Peyer's patch (tissue), 4 donors: Measurements from ENCODE around the gene PAK4. TPM values are rescaled to one million over a fixed set of nuclear protein-coding genes. Genes with fewer than 3 reads are reported as not detected.
A peak's percentile ranks its signal among the peaks of the same experiment; 100 is the strongest.

Experiments
- DNase-seq, 3 donors: peaks; one replicate each; pipeline ENCODE4 v3.0.0-alpha.2; 2017 to 2019
- H3K27ac ChIP-seq, 4 donors: fragments of 200-600 bp; sonication (generic); one replicate each; pipeline ENCODE4 v1.5.1; 2016 to 2019
- H3K27me3 ChIP-seq, 2 donors: fragments of 200-600 bp; sonication (generic); one replicate each; pipeline ENCODE4 v1.5.1; 2019
- H3K36me3 ChIP-seq, 3 donors: fragments of 200-600 bp; sonication (generic); one replicate each; pipeline ENCODE4 v1.5.1; 2016 to 2019
- H3K4me1 ChIP-seq, 4 donors: fragments of 200-600 bp; sonication (generic); one replicate each; pipeline ENCODE4 v1.5.1; 2016 to 2019
- H3K4me3 ChIP-seq, 4 donors: fragments of 200-600 bp; sonication (generic); 1 replicate in 3 of 4; 2 replicates in 1 of 4; pipeline ENCODE4 v1.5.1; 2016 to 2019; ENCODE audit warnings: mild to moderate bottlenecking in 1 of 4
- H3K9me3 ChIP-seq, 4 donors: fragments of 200-600 bp; sonication (generic); one replicate each; pipeline ENCODE4 v1.5.1; 2016 to 2019; ENCODE audit warnings: mild to moderate bottlenecking in 1 of 4
- CTCF ChIP-seq, 6 experiments: fragments of 450-650 bp in 4 of 6; fragments of 200-600 bp in 2 of 6; sonication (generic) in 1 of 6; IDR thresholded peaks; one replicate each; pipeline ENCODE4 v1.5.1; 2017 to 2019; ENCODE audit warnings: antibody characterized with exemption in 6 of 6, mild to moderate bottlenecking in 3 of 6, moderate library complexity in 1 of 6
- POLR2A ChIP-seq, 2 donors: fragments of 450-650 bp; IDR thresholded peaks; one replicate each; pipeline ENCODE4 v1.5.1; 2017; ENCODE audit warnings: antibody characterized with exemption in 2 of 2, mild to moderate bottlenecking in 2 of 2, moderate library complexity in 2 of 2
- total RNA-seq, 4 donors: library from RNA; depleted of rRNA; stranded (reverse); fragments of >200 nt; gene quantifications; one replicate each; pipeline ENCODE4 v1.1.0, GENCODE V29; 2016

The PAK4 gene
- total RNA-seq, 4 donors from 2014 or later: 24.8 to 73.0 (median 45.7) TPM

- H3K27ac ChIP-seq: no peak overlapping the region
- TF ChIP-seq CTCF (IDR thresholded peaks at IDR 0.05) (no peak), POLR2A (IDR thresholded peaks at IDR 0.05) (no peak)
- DNase-seq: no peak
- no peaks in the 10 kb centered on the region for H3K27me3 ChIP-seq
- H3K4me3 ChIP-seq: no peak overlapping the region
- H3K9me3 ChIP-seq: no peaks in the 10 kb centered on the region
- H3K36me3 ChIP-seq: no peaks in the 10 kb centered on the region
- H3K4me1 ChIP-seq: no peaks in the 10 kb centered on the region
These were observed 19.4 kb upstream of the PAK4 start for GRCh38 chr19:39106194-39106593.

- no peaks in the 10 kb centered on the region for H3K9me3 ChIP-seq
- H3K4me3 ChIP-seq: no peak overlapping the region
- H3K27me3 ChIP-seq: no peaks in the 10 kb centered on the region
- H3K27ac ChIP-seq: no peak overlapping the region
- DNase-seq: no peak
- no peaks in the 10 kb centered on the region for H3K36me3 ChIP-seq
- no peaks in the 10 kb centered on the region for H3K4me1 ChIP-seq
- no peak for TF ChIP-seq POLR2A (IDR thresholded peaks at IDR 0.05)
- TF ChIP-seq CTCF (IDR thresholded peaks at IDR 0.05): no peak
These were observed 15.9 kb upstream of the PAK4 start for GRCh38 chr19:39109641-39110040.

- H3K36me3 ChIP-seq: no peaks in the 10 kb centered on the region
- no peaks in the 10 kb centered on the region for H3K27me3 ChIP-seq
- DNase-seq: peak; percentile 64 to 89 (median 72)
- TF ChIP-seq POLR2A (IDR thresholded peaks at IDR 0.05): no peak
- TF ChIP-seq CTCF (IDR thresholded peaks at IDR 0.05): peak; percentile 51 to 83 (median 75)
- no peak overlapping the region for H3K4me3 ChIP-seq
- no peaks in the 10 kb centered on the region for H3K4me1 ChIP-seq
- H3K9me3 ChIP-seq: no peaks in the 10 kb centered on the region
- no peak overlapping the region for H3K27ac ChIP-seq
These were observed 15.2 kb upstream of the PAK4 start for GRCh38 chr19:39110263-39110967.

GRCh38 chr19:39111593-39112199, 13.9 kb upstream of the PAK4 start:
- Histone ChIP-seq H3K4me1 (no peaks in the 10 kb centered on the region), H3K27me3 (no peaks in the 10 kb centered on the region), H3K27ac (peak overlapping the region in 1 of 4 donors; percentile 2), H3K9me3 (no peaks in the 10 kb centered on the region), H3K36me3 (no peaks in the 10 kb centered on the region), H3K4me3 (no peak overlapping the region)
- DNase-seq: no peak
- TF ChIP-seq POLR2A (IDR thresholded peaks at IDR 0.05) (no peak), CTCF (IDR thresholded peaks at IDR 0.05) (no peak)

GRCh38 chr19:39112338-39112890, 13.2 kb upstream of the PAK4 start:
- H3K4me3 ChIP-seq: no peak overlapping the region
- H3K4me1 ChIP-seq: no peaks in the 10 kb centered on the region
- no peak overlapping the region for H3K27ac ChIP-seq
- H3K9me3 ChIP-seq: no peaks in the 10 kb centered on the region
- no peaks in the 10 kb centered on the region for H3K36me3 ChIP-seq
- peak in 1 of 3 donors; percentile 74 for DNase-seq
- no peaks in the 10 kb centered on the region for H3K27me3 ChIP-seq
- TF ChIP-seq POLR2A (IDR thresholded peaks at IDR 0.05) (no peak), CTCF (IDR thresholded peaks at IDR 0.05) (no peak)
